H1 (cell line): ENCODE data around the gene TEAD1. TPM values are rescaled to one million over a fixed set of nuclear protein-coding genes. Genes with fewer than 3 reads are reported as not detected.

Experiments
- ATF3 ChIP-seq: IDR thresholded peaks from 2 replicates; pipeline ENCODE4 v1.6.1; 2011; ENCODE audit warnings: low read depth, mild to moderate bottlenecking, low read length; ENCODE audit not compliant: insufficient read depth
- CHD1 ChIP-seq: IDR thresholded peaks from 2 replicates; pipeline ENCODE4 v1.6.1; 2012; ENCODE audit warnings: low read depth, low read length, improper control_type of control experiment
- CHD2 ChIP-seq: IDR thresholded peaks from 2 replicates; pipeline ENCODE4 v1.6.1; 2012; ENCODE audit warnings: low read length, improper control_type of control experiment
- CHD7 ChIP-seq: fragments of 300-600 bp; sonication (generic); IDR thresholded peaks from 2 replicates; pipeline ENCODE4 v1.7.1; 2012; ENCODE audit warnings: low read length, moderate library complexity, mild to moderate bottlenecking, inconsistent platforms; ENCODE audit not compliant: insufficient replicate concordance
- CREB1 ChIP-seq: IDR thresholded peaks from 2 replicates; pipeline ENCODE4 v1.6.1; 2012; ENCODE audit warnings: inconsistent platforms
- CTCF ChIP-seq, 3 experiments: IDR thresholded peaks; 1 replicate in 2 of 3; 2 replicates in 1 of 3; pipeline versions ENCODE4 v1.5.1 to v1.6.1; 2011; ENCODE audit warnings: low read length in 3 of 3, mild to moderate bottlenecking in 3 of 3, inconsistent platforms in 2 of 3, low read depth in 1 of 3, moderate library complexity in 1 of 3; ENCODE audit not compliant: insufficient read depth in 1 of 3; ENCODE audit errors: control extremely low read depth in 1 of 3
- FOSL1 ChIP-seq: IDR thresholded peaks from 2 replicates; pipeline ENCODE4 v1.6.1; 2011; ENCODE audit warnings: mild to moderate bottlenecking, low read depth, low read length, moderate library complexity; ENCODE audit not compliant: insufficient read depth
- KDM1A ChIP-seq: fragments of 200-600, 300-600 bp; sonication (generic); IDR thresholded peaks from 2 replicates; pipeline ENCODE4 v1.7.1; 2016; ENCODE audit warnings: mild to moderate bottlenecking, low read length, borderline replicate concordance
- KDM4A ChIP-seq: IDR thresholded peaks from one replicate; pipeline ENCODE4 v1.7.1; 2012; ENCODE audit warnings: low read depth, mild to moderate bottlenecking, moderate library complexity, low read length, inconsistent platforms; ENCODE audit not compliant: severe bottlenecking
- polyA plus RNA-seq, 7 experiments: library from polyadenylated mRNA; depleted of rRNA in 3 of 7; stranded (reverse) in 5 of 7; unstranded in 2 of 7; fragments of >200 nt in 5 of 7; fragments of 200-250 nt in 2 of 7; gene quantifications; 1 replicate in 5 of 7; 2 replicates in 1 of 7; 4 replicates in 1 of 7; pipeline versions ENCODE4 v1.2.1 to v1.2.3, GENCODE V29; 2011 to 2013; ENCODE audit warnings: missing spikeins in 2 of 7, mixed read lengths in 2 of 7
- total RNA-seq: library from RNA; stranded (reverse); fragmentation: NEBNext Ultra II Directional; extraction: Animal tissue kit (Norgen Biotek cat#: 25700); gene quantifications from 2 replicates; pipeline ENCODE4 v1.2.1, GENCODE V29; 2021

TEAD1 gene
- total and polyA plus RNA-seq, 2 of the 8 experiments (the other 6 are each of a cell fraction or from before 2014, with no cell fraction given) = 15.6 to 67.4 TPM

- no peak for TF ChIP-seq CHD7
- no peak for TF ChIP-seq CHD1
- TF ChIP-seq KDM4A = no peak
- no peak for TF ChIP-seq CTCF (IDR thresholded peaks at IDR 0.05; ENCODE audit: control extremely low read depth in 1 of 3, insufficient read depth in 1 of 3, low read depth in 1 of 3, low read length in 3 of 3)
- no peak for TF ChIP-seq CREB1
- no peak for TF ChIP-seq KDM1A
- no peak for TF ChIP-seq CHD2
- no peak for TF ChIP-seq FOSL1
- TF ChIP-seq ATF3 = no peak
These were observed 235.7 kb downstream of the TEAD1 start (continued) for GRCh38 chr11:12909879-12910278.
